HG02588 (cell line): ENCODE measurements around the gene CCDC177.
A peak's percentile ranks its signal among the peaks of the same experiment; 100 is the strongest.

ENCODE experiments used
- ATAC-seq: cut with Tn5 transposase; IDR thresholded peaks from one replicate; pipeline ENCODE4 v1.9.1; 2021; ENCODE audit warnings: mild to moderate bottlenecking, moderate library complexity; ENCODE audit not compliant: unreplicated experiment

CCDC177 gene

DNA sequence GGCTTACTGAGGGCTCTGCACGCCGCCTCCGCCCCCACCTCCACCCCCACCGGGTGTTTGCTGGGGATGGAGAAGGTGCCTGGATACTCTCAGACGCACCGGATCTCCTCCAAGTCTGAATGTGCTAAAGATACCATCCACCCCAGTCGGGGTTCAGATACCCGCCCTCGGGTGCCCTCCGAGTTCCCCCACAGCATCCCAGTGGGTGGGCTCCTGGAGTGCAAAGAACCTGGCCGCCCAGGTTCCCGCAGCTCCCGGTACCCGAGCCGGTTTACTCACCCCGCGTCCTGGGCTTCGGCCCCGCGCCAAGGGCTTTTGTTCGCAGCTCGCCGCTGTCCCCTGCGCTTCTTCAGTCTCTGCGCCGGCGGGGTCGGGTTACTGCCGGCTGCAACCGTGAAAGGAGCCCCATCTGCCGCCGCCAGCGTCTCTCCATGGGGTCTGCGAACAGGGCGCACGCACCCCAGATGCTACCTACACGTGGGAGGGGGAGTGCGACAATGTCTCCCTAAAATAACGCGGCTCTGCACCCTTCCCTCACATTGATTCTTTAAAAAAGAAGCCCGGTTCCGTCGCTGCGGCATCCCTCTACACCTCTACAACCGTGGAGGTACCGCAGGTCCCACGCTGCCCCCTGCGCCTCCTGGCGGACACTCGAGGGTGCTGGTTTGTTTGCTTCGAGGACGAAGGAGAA lies at the start of gene CCDC177:
CCDC177 (minus strand) TSS at position 609 of the 691 bp plus-strand sequence. CDS start 1,249 bp downstream, outside the sequence.
- no peak for ATAC-seq

DNA sequence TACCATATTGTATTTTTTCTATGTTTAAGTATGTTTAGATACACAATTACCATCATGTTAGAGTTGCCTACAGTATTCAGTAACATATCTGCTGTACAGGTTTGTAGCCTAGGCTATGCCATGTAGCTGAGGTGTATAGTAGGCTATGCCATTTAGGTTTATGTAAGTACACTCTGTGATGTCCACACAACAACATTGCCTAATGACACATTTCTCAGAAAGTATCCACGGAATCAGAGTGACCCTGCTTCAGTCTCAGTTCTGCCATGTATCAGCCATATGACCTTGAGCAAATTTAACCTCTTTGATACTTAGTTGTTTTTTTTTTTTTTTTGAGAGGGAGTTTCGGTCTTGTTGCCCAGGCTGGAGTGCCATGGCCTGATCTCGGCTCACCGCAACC lies 49.5 kb upstream of the CCDC177 start:
- no peak for ATAC-seq

DNA sequence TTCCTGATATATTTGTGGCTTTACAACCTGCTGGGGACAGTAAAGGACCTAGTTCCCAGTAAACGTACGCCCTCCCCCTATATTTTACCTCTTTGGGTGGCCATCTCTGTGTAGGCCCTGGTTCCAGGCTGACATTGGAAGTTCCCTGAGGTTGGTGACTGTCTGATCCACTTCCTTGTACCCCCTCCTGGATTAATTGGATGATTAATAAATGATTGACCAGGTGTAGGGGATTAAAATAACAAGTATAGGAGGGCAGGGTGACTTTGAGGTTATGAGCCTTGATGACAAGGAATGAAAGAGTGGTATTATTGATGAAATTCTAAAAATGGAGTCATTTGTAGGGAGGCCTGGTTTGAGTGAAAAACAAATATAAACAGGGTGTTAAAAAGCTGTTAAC lies 46.3 kb upstream of the CCDC177 start:
- ATAC-seq = no peak

DNA sequence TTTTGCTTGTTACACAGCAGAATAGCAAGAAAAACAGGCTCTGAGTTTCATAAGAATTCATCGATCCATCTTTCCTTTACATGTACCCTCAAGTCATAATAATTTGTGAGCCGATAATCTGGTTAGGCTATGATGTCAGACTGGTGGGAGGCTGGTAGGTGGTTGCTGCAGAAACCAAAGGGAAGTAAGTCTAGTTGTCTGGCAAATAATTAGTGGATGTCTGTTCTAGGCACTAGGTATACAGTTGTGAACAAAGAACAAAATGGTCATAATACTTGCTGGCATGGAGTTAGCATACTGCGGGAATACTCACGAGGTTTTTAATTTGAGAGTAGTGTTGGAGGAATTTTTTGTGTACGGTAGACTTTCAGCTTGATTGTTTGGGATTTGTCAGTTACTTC lies 45.5 kb upstream of the CCDC177 start:
- ATAC-seq = no peak

DNA sequence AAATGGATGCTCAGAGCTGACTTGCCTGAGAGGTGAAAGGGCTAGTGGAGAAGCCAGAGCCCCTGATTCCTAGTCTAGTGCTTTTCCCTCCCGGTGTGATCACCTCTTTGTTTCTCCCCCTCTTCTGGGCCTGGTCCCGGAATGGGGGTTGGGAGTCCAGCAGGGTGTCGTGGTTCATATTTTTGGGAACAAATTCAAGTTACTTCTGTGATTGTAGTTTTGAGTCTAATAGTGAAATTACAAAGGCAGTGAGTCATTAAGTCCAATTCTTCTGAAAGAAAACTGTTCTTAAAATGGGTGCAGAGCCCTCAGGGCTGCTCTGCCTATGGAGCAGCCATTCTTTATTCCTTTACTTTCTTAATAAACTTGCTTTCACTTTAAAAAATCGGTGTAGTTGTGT lies 44.3 kb upstream of the CCDC177 start:
- no peak for ATAC-seq

DNA sequence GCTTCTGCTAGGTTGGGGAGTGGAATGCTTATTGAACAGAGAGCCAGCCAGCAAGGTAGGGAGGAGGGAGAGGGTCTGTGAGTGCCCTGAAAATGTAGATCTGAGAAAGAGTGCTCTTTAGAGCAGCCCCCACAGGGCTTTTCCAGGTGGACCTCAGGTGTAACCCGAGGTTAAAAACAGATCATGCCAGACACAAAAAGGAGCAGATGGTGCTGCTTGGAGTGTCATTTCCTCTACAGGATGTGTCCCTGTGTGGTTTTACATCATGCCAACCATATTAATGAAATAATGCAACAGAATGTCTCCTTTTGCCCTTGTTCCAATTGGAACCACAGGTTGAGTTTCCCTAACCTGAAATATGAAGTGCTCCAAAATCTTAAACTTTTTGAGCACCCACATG lies 43.1 kb upstream of the CCDC177 start:
- ATAC-seq = no peak

DNA sequence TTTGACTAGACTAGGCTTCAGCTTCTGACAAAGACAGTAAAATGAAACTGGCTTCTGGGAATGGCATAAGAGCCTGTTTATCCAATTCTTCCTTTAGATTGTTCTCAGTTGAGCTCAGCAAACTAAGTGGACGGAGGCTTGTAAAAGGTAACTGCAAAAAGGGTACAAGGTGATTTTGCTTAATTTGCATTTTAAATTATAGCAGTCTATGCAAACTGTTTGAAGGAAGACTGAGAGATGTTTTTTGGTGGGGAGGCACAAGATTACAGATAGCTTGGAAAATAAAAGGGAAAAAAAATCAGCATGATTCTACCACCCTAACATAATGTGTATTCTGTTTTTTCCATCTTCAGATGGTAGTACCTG lies 41.7 kb upstream of the CCDC177 start:
- ATAC-seq = no peak

DNA sequence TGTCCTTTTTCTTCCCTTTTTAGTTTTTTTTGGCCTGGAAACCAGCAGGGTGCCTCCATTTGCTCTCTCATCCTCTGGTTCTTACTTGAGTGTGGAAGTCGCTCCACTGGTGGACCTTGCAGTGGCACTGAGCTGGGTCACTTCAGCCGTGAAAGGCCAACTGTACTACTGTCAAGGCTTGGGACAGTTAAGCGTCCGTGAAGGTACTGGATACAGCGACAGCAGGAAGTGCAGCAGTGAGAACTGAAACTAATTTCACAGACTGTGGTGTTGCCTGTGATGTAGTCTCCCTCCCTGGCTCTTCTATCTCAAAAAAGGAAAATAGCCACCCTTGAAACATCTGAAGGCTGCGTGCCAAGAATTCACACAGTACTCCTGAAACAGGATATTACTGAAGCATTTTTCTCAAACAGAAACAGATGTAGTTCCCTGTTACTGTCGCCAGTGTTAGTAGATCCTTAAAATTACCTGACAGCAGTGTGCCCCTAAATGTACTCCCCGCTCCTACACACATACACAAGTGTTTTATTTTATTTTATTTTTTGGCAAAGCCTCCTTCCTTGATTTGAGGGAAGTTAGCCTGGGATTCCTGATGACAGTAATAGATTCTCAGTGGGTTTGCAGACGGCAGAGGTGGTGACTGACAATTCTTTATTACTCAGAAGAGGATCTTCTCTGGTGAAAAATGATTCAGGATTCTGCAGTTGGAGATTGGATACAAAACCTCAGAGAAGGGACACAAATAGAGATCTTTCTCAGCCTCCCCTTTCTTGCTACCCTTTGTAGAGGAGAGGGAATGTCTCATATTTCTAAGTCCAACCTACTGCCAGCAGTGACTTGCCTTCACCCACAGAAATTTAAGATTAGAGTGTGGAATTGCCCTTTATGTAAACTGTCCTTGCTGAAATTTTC lies 41.1 kb upstream of the CCDC177 start:
- peak; percentile 44 for ATAC-seq

DNA sequence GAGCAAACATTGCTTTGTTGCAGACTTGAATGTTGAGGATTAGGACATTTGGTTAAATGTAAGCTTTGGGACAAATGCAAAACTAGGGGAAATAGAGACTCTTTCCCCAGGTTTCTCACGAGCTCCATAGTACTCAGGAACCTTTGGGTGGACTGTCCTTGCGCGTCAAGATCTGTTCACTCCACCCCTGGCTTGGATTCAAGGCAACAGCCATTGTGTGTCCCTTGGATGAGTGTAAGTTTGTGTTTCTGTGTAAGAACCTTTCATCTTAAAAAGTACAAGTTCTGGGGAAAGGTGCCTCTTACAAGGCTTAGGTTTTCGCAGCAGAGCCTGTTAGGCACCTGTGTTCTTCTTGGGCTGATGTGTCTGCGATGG lies 40.4 kb upstream of the CCDC177 start:
- ATAC-seq = no peak

DNA sequence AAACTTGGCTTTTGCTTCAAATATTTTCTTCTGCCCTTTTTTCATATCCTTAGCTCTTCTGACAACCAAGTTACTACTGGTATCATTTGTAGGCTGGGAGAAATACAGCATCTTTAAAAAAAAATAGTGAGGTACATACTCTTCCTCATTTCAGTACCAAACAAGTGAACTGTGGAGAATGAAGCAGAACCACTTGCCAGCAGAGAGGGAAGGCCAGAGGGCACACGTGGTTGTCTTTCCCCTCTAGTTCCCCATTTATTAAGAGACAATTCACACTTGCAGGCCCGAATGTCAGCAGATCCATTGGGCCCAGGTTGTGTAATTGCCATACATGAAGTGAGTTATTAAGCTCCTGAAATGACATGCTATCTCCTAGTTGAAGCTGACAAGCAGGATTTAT lies 39.9 kb upstream of the CCDC177 start:
- ATAC-seq = no peak

DNA sequence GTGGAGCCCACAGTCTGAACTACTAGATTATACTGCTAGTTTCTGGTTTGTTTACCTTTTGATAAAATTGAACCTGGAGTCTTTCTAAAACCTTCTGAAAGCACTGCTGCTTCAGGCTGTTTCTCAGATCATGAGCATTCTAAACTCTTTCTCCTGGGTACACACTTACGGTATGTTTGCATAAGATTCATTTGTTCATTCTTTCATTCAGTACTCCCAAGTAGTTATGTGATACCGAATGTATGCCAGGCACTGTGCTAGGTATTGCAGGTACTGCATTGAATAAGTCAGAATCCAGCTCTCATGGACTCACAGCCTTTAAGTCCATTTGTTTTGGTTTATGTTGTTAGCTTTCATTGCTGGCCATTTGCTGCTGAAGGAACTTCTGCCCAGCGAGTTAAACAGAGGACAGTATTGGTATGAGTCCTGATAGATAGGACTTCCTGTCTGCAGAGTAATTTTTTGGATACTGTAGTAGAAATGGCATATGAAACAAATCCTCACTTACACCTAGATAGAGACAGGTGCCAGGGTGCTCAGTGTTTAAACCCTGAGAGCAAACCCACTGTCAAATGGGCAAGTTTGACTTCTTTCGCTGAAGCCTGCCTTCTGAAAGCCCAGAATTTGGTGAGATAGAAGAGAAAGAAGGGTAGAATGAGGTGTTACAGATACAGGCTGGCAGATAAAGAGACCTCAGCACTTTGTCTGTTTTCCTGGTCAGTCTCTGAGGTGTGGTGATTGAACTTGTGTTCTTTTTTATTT lies 38.8 kb upstream of the CCDC177 start:
- ATAC-seq = no peak

DNA sequence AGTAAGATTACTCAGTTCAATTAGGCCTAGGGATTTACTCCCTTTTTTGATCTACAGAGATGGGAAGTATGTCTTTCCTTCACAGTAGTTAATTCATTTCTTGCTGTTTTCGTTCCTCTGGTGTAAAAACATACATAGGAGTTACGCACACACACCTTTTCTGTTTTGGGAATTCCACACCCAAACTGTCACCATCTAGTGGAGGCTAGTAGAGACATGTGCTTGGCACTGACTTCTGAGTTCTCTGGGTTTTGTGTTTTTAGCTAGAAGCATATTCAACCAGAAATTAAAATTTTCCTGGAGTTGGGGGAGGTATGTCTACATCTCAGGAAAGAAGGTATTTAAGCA lies 38.1 kb upstream of the CCDC177 start:
- no peak for ATAC-seq

DNA sequence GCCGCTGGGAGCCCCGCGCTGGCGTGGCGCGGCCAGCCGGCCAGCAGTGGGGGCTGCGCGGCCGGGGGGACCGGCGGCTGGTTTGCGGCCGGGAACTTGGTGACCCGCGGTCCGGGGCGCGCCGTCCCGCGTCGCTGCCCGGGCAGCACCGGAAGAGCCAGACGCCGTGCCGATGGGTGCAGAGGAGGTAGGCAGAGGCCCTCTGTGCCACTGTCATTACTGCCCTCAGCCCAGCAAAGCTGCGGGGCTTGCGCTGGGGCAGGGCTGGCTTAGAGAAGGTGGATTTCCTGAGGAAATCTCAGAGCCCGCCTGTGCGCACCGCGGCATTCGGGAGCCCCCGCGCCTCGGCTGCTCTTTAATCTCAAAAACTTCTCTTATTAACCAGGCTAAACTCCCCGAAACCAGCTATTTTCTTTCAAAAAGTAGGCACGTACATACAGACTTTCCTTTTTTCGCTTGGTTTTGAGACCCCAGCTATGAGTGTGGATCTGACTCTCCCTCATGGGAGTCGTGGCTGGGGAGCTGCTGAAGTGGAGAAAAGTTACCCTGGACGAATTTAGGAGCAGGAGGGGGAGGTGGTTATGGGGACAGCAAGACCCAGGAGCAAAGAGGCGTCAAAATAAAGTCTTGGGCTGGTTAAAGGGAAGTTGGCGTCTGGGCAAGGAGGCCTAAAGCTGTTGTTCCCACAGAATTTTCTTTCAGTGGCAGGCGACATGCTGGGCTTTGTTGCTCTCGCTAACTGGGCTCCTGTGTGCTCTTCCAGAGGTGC lies 37.5 kb upstream of the CCDC177 start:
- ATAC-seq = peak; percentile 14

DNA sequence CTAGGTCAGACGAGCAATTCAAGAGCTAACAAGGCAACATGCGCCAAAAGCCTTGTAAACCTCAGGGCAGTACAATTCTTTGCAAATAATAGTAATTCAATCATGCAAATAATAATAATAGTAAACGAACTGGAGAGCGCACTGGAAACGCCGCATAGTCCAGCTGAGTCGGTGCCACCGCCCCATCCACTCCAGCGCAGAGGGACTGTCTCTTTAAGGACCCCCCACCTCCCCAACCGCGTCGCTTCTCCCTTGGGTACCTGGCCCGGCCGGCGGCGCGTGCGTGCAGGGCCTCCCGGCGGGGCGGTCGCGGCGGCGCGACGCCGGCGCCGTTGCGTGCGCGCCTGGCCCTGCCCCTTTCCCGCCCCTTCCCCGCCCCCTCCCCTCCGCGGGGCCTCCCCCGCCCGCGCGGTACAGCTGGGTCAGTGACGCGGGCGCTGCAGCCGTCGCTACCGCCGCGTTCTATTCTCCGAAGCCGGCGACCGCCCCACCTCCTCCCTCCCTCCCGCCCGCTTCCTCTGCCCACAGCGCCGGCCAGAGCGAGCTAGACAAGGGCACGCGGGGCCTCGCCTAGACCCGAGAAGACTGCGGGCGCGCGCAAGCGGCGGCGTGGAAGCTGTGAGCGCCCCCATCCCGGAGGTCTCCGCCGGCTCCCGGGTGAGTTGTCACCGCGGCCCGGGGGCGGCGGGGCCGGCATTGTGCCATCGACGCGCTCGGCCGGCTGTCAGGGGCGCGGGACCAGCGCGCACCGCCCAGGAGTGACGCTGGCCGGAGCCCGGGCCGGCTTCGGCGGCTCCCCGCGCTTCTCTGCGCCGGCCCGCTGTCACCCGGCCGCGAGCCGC lies 36.7 kb upstream of the CCDC177 start, which contains the start of gene SUSD6:
SUSD6 (plus strand) TSS at position 425 of the 842 bp plus-strand sequence. CDS start 46,997 bp downstream, outside the sequence.
- ATAC-seq = peak; percentile 64

DNA sequence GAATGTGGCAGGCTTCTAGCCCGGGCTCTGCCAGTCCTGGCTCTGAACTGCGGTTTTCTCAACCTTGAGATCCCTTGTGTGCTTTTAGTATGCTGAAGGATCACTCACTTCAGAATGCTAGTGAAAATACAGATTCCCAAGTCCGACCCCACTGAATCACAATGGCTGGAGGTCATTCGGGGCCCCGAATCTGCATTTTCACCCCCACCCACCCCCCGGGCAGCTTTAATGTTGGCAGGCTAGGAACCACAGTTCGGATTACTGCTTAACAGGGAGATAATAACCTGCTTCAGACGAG lies 36.2 kb upstream of the CCDC177 start:
- no peak for ATAC-seq

DNA sequence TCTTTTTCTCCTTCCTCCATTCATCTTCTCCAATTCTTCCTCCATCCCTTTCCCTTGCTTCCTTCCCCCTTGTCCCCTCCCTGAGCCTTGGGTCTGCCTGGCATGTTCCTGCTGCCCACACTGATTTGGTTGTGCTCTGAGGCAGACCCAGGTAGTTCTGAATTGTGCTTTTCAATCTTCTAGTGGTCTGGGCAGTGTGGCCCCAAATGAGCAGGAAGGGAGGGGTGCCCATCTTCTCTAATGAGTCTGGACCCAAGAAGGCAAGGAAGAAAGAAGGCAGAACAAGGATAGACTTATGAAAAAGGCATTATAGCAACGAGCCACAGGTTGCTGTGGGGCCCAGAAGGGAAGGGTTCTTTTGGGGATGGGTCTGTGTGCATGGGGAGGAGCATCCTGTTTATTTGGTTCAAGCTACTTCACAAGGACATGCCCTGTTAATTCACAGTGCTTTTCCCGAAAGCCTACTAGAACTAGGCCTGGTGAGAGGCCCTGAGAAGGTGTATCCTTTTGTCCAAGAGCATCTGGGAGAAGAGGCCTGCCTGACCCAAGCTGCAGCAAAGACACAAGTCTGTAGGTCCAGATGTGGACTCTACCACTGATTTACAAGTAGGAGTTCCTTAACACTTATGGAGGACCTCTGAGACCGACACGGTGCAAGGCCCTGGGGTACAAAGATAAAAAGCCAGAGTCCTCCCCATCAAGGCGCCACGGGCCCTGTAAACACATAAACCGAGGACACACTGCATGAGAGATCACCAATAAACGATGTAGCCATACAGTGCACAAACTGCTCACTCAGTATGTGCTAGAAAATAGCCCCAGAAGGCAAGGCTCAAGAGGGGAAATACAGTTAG lies 35.6 kb upstream of the CCDC177 start:
- ATAC-seq = no peak

DNA sequence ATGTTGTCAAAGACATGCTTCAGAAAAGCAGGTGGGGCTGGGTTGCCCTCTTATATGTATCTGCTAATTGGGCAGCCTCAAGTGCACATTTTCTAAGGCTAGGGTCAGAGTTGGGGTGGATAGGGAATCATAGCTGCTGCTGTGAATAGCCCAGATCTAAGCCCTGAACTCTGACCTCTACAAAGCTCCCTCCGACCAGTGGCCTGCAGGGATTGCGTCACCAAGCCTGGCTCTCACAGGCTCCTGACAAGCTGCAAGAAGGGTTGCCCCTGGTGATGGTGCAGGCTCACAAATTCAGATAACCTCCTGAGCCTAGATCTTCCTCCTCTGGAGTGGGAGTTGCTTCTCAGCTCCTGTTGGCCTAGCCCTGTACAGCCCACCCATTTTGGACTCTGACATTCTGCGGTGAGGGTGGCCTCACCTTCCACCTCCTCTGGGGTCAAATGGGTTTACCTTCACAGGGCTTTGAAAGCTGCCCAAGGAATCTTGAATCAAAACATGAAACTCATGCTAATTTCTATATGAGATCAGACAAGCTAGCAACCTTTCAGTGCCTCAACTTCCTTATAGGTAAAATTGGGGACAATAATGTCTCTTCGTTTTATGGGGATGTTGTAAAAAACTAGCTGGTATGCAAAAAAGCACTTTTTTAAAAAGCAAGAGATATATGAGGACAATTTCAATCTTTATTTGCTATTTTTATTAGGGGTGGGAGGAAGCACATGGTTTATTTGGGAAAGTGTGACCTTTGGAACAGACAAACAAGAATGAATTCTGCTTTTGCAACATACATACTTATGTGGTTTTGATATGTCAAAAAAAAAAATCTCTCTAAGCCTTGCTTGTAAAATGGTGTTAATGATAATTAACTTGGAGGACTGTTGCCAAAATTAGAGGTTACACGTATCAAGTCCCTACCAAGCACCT lies 31.9 kb upstream of the CCDC177 start:
- ATAC-seq = no peak

DNA sequence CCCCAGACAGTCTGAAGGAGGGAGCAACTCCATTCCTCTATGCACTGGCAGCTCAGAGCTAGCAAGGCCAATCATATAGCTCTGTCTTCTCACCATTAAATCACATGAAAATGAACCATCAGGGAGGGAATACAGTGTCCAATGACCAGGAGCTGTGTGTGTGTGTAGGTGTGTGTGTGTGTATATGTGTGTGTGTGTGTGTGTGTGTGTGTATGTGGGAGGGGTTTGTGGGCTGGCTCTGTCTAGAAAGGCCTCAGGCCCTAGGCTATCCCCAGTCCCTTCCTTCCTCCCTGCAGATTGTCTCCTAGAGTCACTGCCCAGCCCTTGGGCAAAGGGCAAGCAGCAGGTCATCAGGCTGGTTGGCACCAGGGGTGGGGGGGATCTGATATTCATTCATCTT lies 31.1 kb upstream of the CCDC177 start:
- ATAC-seq = no peak
